Gastrocnemius medialis (tissue), 4 donors: ENCODE results near the gene PCLO. TPM values are rescaled to one million over a fixed set of nuclear protein-coding genes. Genes with fewer than 3 reads are reported as not detected.

Source experiments
- ATAC-seq, 2 donors: fragments of 150-250 bp; one replicate each; pipeline ENCODE4 v1.9.1; 2016
- DNase-seq, 2 donors: peaks; one replicate each; pipeline ENCODE4 v3.0.0-alpha.2; 2019
- H3K27ac ChIP-seq, 4 donors: fragments of 200-600 bp; sonication (generic); 1 replicate in 1 of 4; 2 replicates in 3 of 4; pipeline ENCODE4 v1.5.1; 2016 to 2018; ENCODE audit warnings: mild to moderate bottlenecking in 2 of 4, moderate library complexity in 1 of 4
- H3K27me3 ChIP-seq, 3 donors: fragments of 200-600 bp; sonication (generic) in 2 of 3; 1 replicate in 1 of 3; 2 replicates in 2 of 3; pipeline versions ENCODE4 v1.5.1 to v1.6.0; 2016 to 2019; ENCODE audit warnings: mild to moderate bottlenecking in 1 of 3, moderate library complexity in 1 of 3
- H3K36me3 ChIP-seq, 2 donors: fragments of 200-600 bp; sonication (generic) in 1 of 2; one replicate each; pipeline ENCODE4 v1.5.1; 2017 to 2018
- H3K4me1 ChIP-seq, 2 donors: fragments of 200-600 bp; sonication (generic) in 1 of 2; one replicate each; pipeline ENCODE4 v1.5.1; 2016 to 2017; ENCODE audit warnings: mild to moderate bottlenecking in 2 of 2
- H3K4me3 ChIP-seq, 4 donors: fragments of 200-600 bp; sonication (generic) in 3 of 4; 1 replicate in 1 of 4; 2 replicates in 3 of 4; pipeline ENCODE4 v1.5.1; 2016 to 2019; ENCODE audit warnings: mild to moderate bottlenecking in 2 of 4
- H3K9me3 ChIP-seq, 3 donors: fragments of 200-600 bp; sonication (generic) in 2 of 3; 1 replicate in 1 of 3; 2 replicates in 2 of 3; pipeline ENCODE4 v1.5.1; 2016 to 2019
- CTCF ChIP-seq, 5 experiments: fragments of 450-650 bp in 3 of 5; fragments of 200-600 bp in 2 of 5; sonication (generic) in 2 of 5; IDR thresholded peaks in 4 of 5; conservative IDR thresholded peaks in 1 of 5; 1 replicate in 4 of 5; 2 replicates in 1 of 5; pipeline ENCODE4 v1.5.1; 2016 to 2019; ENCODE audit warnings: antibody characterized with exemption in 5 of 5, mild to moderate bottlenecking in 3 of 5, moderate library complexity in 3 of 5
- POLR2A ChIP-seq, 2 donors: fragments of 450-650 bp; IDR thresholded peaks; one replicate each; pipeline ENCODE4 v1.6.1; 2017; ENCODE audit warnings: antibody characterized with exemption in 2 of 2, mild to moderate bottlenecking in 2 of 2, moderate library complexity in 2 of 2
- in situ Hi-C, 4 donors: fragments of 200-750 bp; cut with MboI; loops; one replicate each; pipeline versions ENCODE4 v1.15.0 to v1.8.0; 2017; ENCODE audit warnings: low sequenced_read_pairs in 4 of 4
- intact Hi-C: fragments of 100-400 bp; cut with DNase I; formaldehyde crosslinking; loops from one replicate; pipeline ENCODE4 v1.15.1; 2023; ENCODE audit warnings: low total_unique reads
- total RNA-seq, 4 donors: library from RNA; depleted of rRNA; stranded (reverse); fragments of >200 nt; gene quantifications; one replicate each; pipeline versions ENCODE4 v1.1.0 to v1.2.3, GENCODE V29; 2016

PCLO gene
- total RNA-seq, 4 donors from 2014 or later = 0.05 to 0.29 TPM; not detected in 2

GRCh38 chr7:82755705-82756551 lies 406.8 kb downstream of the PCLO start:
- in situ Hi-C loops = no loop called here
- Histone ChIP-seq H3K4me3 (no peak overlapping the region), H3K27ac (no peak overlapping the region), H3K27me3 (no peaks in the 10 kb centered on the region), H3K9me3 (no peaks in the 10 kb centered on the region), H3K4me1 (no peaks in the 10 kb centered on the region), H3K36me3 (no peaks in the 10 kb centered on the region)
- DNase-seq = no peak
- intact Hi-C loops = no loop called here
- no peak for ATAC-seq
- TF ChIP-seq POLR2A (IDR thresholded peaks at IDR 0.05) = no peak
- TF ChIP-seq CTCF (IDR thresholded peaks at IDR 0.05 in 4 of 5, conservative IDR thresholded peaks at IDR 0.05 in 1 of 5) = no peak

GRCh38 chr7:82750007-82750406 lies 412.7 kb downstream of the PCLO start:
- Histone ChIP-seq H3K27me3 (no peaks in the 10 kb centered on the region), H3K4me3 (no peak overlapping the region), H3K9me3 (no peaks in the 10 kb centered on the region), H3K4me1 (no peaks in the 10 kb centered on the region), H3K36me3 (no peaks in the 10 kb centered on the region), H3K27ac (no peak overlapping the region)
- DNase-seq (no peak), ATAC-seq (no peak)
- in situ Hi-C loops = no loop called here
- intact Hi-C loops = no loop called here
- TF ChIP-seq CTCF (IDR thresholded peaks at IDR 0.05 in 4 of 5, conservative IDR thresholded peaks at IDR 0.05 in 1 of 5) = no peak
- TF ChIP-seq POLR2A (IDR thresholded peaks at IDR 0.05) = no peak

- Histone ChIP-seq H3K4me3 (no peak overlapping the region), H3K27me3 (no peaks in the 10 kb centered on the region), H3K9me3 (no peaks in the 10 kb centered on the region), H3K27ac (no peak overlapping the region), H3K36me3 (no peaks in the 10 kb centered on the region), H3K4me1 (no peaks in the 10 kb centered on the region)
- intact Hi-C loops (no loop called here), in situ Hi-C loops (no loop called here)
- DNase-seq (no peak), ATAC-seq (no peak)
- TF ChIP-seq CTCF (IDR thresholded peaks at IDR 0.05 in 4 of 5, conservative IDR thresholded peaks at IDR 0.05 in 1 of 5) = no peak
Measured at GRCh38 chr7:82745820-82746219, 416.9 kb downstream of the PCLO start.

GRCh38 chr7:82745117-82745516 lies 417.6 kb downstream of the PCLO start:
- TF ChIP-seq POLR2A (IDR thresholded peaks at IDR 0.05) (no peak), CTCF (IDR thresholded peaks at IDR 0.05 in 4 of 5, conservative IDR thresholded peaks at IDR 0.05 in 1 of 5) (no peak)

More at GRCh38 chr7:82745117-82745516, 417.6 kb downstream of the PCLO start:
- intact Hi-C loops = no loop called here
- Histone ChIP-seq H3K4me1 (no peaks in the 10 kb centered on the region), H3K27ac (no peak overlapping the region), H3K9me3 (no peaks in the 10 kb centered on the region), H3K27me3 (no peaks in the 10 kb centered on the region), H3K4me3 (no peak overlapping the region), H3K36me3 (no peaks in the 10 kb centered on the region)
- DNase-seq (no peak), ATAC-seq (no peak)
- in situ Hi-C loops = no loop called here
